Suprapubic skin (tissue), 4 donors: ENCODE results near the gene CHD3. TPM values are rescaled to one million over a fixed set of nuclear protein-coding genes. Genes with fewer than 3 reads are reported as not detected.
A peak's percentile ranks its signal among the peaks of the same experiment; 100 is the strongest.

Experiments
- DNase-seq, 2 donors: peaks; one replicate each; pipeline ENCODE4 v3.0.0-alpha.2; 2019; ENCODE audit warnings: low spot score in 2 of 2
- H3K27ac ChIP-seq: fragments of 200-600 bp; sonication (generic); one replicate; pipeline ENCODE4 v1.5.1; 2019
- H3K27me3 ChIP-seq: fragments of 200-600 bp; sonication (generic); one replicate; pipeline ENCODE4 v1.5.1; 2019
- H3K36me3 ChIP-seq: fragments of 200-600 bp; sonication (generic); one replicate; pipeline ENCODE4 v1.5.1; 2019
- H3K4me1 ChIP-seq: fragments of 200-600 bp; sonication (generic); one replicate; pipeline ENCODE4 v1.5.1; 2019
- H3K4me3 ChIP-seq: fragments of 200-600 bp; sonication (generic); one replicate; pipeline ENCODE4 v1.5.1; 2019; ENCODE audit warnings: mild to moderate bottlenecking
- H3K9me3 ChIP-seq: fragments of 200-600 bp; sonication (generic); one replicate; pipeline ENCODE4 v1.5.1; 2019
- CTCF ChIP-seq, 2 donors: fragments of 200-600 bp in 1 of 2; fragments of 450-650 bp in 1 of 2; sonication (generic) in 1 of 2; IDR thresholded peaks; one replicate each; pipeline ENCODE4 v1.5.1; 2016 to 2019; ENCODE audit warnings: antibody characterized with exemption in 2 of 2, mild to moderate bottlenecking in 1 of 2, moderate library complexity in 1 of 2
- EP300 ChIP-seq: sonication (generic); formaldehyde crosslinking; IDR thresholded peaks from one replicate; pipeline ENCODE4 v1.6.1; 2017; ENCODE audit warnings: antibody characterized with exemption
- POLR2A ChIP-seq, 2 donors: fragments of 450-650 bp; IDR thresholded peaks; one replicate each; pipeline ENCODE4 v1.6.1; 2017; ENCODE audit warnings: antibody characterized with exemption in 2 of 2, mild to moderate bottlenecking in 2 of 2, moderate library complexity in 2 of 2
- POLR2AphosphoS5 ChIP-seq, 3 donors: sonication (generic); formaldehyde crosslinking; IDR thresholded peaks; one replicate each; pipeline ENCODE4 v1.6.1; 2017; ENCODE audit warnings: antibody characterized with exemption in 3 of 3
- WGBS: methylation state at CpG from one replicate; pipeline ENCODE4 v1.1.5; 2018; 5-methylcytosine and 5-hydroxymethylcytosine counted together
- total RNA-seq, 4 donors: library from RNA; depleted of rRNA; stranded (reverse); fragments of >200 nt; gene quantifications; one replicate each; pipeline ENCODE4 v1.1.0, GENCODE V29; 2016

CHD3 gene
- total RNA-seq, 4 donors from 2014 or later, result 42.1 to 76.0 (median 67.7) TPM

GRCh38 chr17:7911116-7911515 is 22.5 kb downstream of the CHD3 start:
- Histone ChIP-seq H3K27ac (no peak overlapping the region), H3K4me1 (peaks cover 26% of the 10 kb centered on the region), H3K36me3 (peaks cover 62% of the 10 kb centered on the region), H3K4me3 (no peak overlapping the region), H3K27me3 (no peaks in the 10 kb centered on the region), H3K9me3 (no peaks in the 10 kb centered on the region)
- no peak for TF ChIP-seq POLR2AphosphoS5 (IDR thresholded peaks at IDR 0.05)
- no peak for TF ChIP-seq EP300
- TF ChIP-seq POLR2A (IDR thresholded peaks at IDR 0.05), result no peak
- no peak for TF ChIP-seq CTCF (IDR thresholded peaks at IDR 0.05)
- WGBS, result 70% methylated on average over 9 of the region's 9 CpGs
- DNase-seq, result no peak

GRCh38 chr17:7912927-7913524 is 24.4 kb downstream of the CHD3 start:
- Histone ChIP-seq H3K4me3 (no peak overlapping the region), H3K9me3 (no peaks in the 10 kb centered on the region), H3K27ac (no peak overlapping the region), H3K36me3 (peaks cover 43% of the 10 kb centered on the region), H3K27me3 (no peaks in the 10 kb centered on the region), H3K4me1 (peaks cover 37% of the 10 kb centered on the region)
- no peak for DNase-seq
- WGBS, result 28% methylated on average over 3 of the region's 3 CpGs
- TF ChIP-seq CTCF (IDR thresholded peaks at IDR 0.05) (peak; percentile 64 to 68), POLR2AphosphoS5 (IDR thresholded peaks at IDR 0.05) (no peak), POLR2A (IDR thresholded peaks at IDR 0.05) (no peak), EP300 (no peak)

- Histone ChIP-seq H3K27ac (peak overlapping the region; percentile 97), H3K4me1 (peaks cover 37% of the 10 kb centered on the region), H3K36me3 (peaks cover 21% of the 10 kb centered on the region), H3K27me3 (no peaks in the 10 kb centered on the region), H3K9me3 (no peaks in the 10 kb centered on the region), H3K4me3 (peak overlapping the region; percentile 63)
- WGBS, result 0% methylated on average over 15 of the region's 15 CpGs
- no peak for DNase-seq
- TF ChIP-seq POLR2A (IDR thresholded peaks at IDR 0.05) (no peak), POLR2AphosphoS5 (IDR thresholded peaks at IDR 0.05) (peak in 1 of 3 donors; percentile 13), EP300 (no peak)
These were observed 26.6 kb downstream of the CHD3 start for GRCh38 chr17:7915179-7915610.

GRCh38 chr17:7915611-7916384 is 27.2 kb downstream of the CHD3 start, which contains the start of gene RNF227:
RNF227 (minus strand) TSS chr17:7916289; CDS start chr17:7916195, 94 bp downstream.
- DNase-seq, result peak; percentile 94 to 96
- Histone ChIP-seq H3K9me3 (no peaks in the 10 kb centered on the region), H3K4me3 (peak within 1 kb of the TSS; percentile 63), H3K27ac (peak within 1 kb of the TSS; percentile 97), H3K36me3 (peaks cover 15% of the 10 kb centered on the region), H3K4me1 (peaks cover 37% of the 10 kb centered on the region), H3K27me3 (no peaks in the 10 kb centered on the region)
- peak in 2 of 3 donors; percentile 42 to 77 for TF ChIP-seq POLR2AphosphoS5 (IDR thresholded peaks at IDR 0.05)
- TF ChIP-seq EP300, result no peak
- TF ChIP-seq POLR2A (IDR thresholded peaks at IDR 0.05), result peak in 1 of 2 donors; percentile 49
- TF ChIP-seq CTCF (IDR thresholded peaks at IDR 0.05), result peak in 1 of 2 donors; percentile 5
- whole genome bisulfite sequencing, result under 1% methylated on average over 27 of the region's 100 CpGs

- Histone ChIP-seq H3K4me3 (peak overlapping the region; percentile 63), H3K36me3 (peaks cover 10% of the 10 kb centered on the region), H3K9me3 (no peaks in the 10 kb centered on the region), H3K27me3 (no peaks in the 10 kb centered on the region), H3K27ac (peak overlapping the region; percentile 97), H3K4me1 (peaks cover 37% of the 10 kb centered on the region)
- DNase-seq, result no peak
- TF ChIP-seq CTCF (IDR thresholded peaks at IDR 0.05) (no peak), POLR2A (IDR thresholded peaks at IDR 0.05) (no peak), EP300 (no peak), POLR2AphosphoS5 (IDR thresholded peaks at IDR 0.05) (no peak)
- whole genome bisulfite sequencing, result 30% methylated on average over 10 of the region's 15 CpGs
These were observed 27.7 kb downstream of the CHD3 start for GRCh38 chr17:7916385-7916682.
